Measurements from ENCODE around the gene FAM174B. TPM values are rescaled to one million over a fixed set of nuclear protein-coding genes. Genes with fewer than 3 reads are reported as not detected.

The FAM174B gene
- total and polyA plus RNA-seq, 10 of the 15 experiments (the other 5 are each of a cell fraction or from before 2014, with no cell fraction given), result 0.71 to 15.9 (median 4.2) TPM

DNA sequence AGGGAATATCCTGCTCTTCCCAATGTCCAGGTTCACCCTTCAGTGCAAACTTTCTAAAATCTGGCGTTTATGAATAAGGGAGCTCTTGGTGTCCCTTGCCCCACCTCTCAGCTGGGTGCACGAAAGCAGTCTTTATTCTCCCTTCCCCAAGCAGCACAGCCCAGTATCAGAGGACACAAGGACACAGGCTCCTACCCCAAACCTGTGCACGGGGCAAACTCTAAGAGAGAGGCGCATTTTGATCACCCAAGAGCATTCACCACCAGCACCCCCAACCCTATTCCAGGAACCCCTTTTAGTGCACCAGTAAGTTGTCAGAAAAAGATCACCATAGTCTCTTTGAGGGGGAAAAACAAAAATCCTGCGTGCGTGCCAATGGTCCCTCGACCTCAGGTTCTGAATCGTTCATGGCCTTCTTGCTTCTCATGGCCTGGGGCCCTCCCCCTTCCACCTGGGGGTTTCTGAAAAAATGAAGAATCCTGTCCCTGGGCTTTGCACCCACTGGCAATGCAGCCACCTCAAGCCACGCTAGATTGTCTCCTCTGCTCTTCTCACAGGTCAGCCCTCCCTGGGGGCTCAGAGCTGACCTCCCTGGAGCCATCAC lies 78.9 kb downstream of the FAM174B start:
- BruUV-seq (replicated peaks), result no TSS peak
- POLR2A ChIA-PET, result no interaction called here
- ATAC-seq (no peak), DNase-seq (ENCODE audit: low read depth, low spot score) (no peak), FAIRE-seq (no peak)
- Histone ChIP-seq H4K20me1 (ENCODE audit: control insufficient read depth, insufficient read depth) (no peaks in the 10 kb centered on the region), H3K27ac (ENCODE audit: control insufficient read depth, insufficient read depth) (no peak overlapping the region), H3K9ac (ENCODE audit: control insufficient read depth, insufficient read depth, low read length) (no peak overlapping the region), H3K27me3 (replicated peaks in 1 of 2; ENCODE audit: control insufficient read depth in 2 of 2, insufficient read depth in 2 of 2, low read length in 1 of 2) (peaks cover 0 to 5% of the 10 kb centered on the region in 2 experiments; a peak in 3 of 4 replicates), H3K79me2 (ENCODE audit: control insufficient read depth, insufficient read depth, low read length) (no peaks in the 10 kb centered on the region), H3K9me3 (replicated peaks; ENCODE audit: control insufficient read depth, insufficient read depth, low read length) (no peaks in the 10 kb centered on the region), H2AFZ (ENCODE audit: control insufficient read depth, low read depth, low read length) (no peak overlapping the region), H3K4me3 (no peak overlapping the region), H3K36me3 (ENCODE audit: control insufficient read depth in 2 of 2, insufficient read depth in 2 of 2, low read length in 1 of 2) (no peaks in the 10 kb centered on the region), H3K4me2 (ENCODE audit: control insufficient read depth, insufficient read depth) (no peak overlapping the region), H3K4me1 (ENCODE audit: control insufficient read depth, insufficient read depth, low read length) (no peaks in the 10 kb centered on the region)
- in situ Hi-C loops (cut with MboI), result no loop called here
- TF ChIP-seq LARP7 (IDR thresholded peaks at IDR 0.05) (no peak), CTCF (IDR thresholded peaks at IDR 0.05 in 2 of 3, conservative IDR thresholded peaks at IDR 0.05 in 1 of 3; ENCODE audit: control insufficient read depth in 2 of 3, extremely low read depth in 1 of 3, insufficient read depth in 1 of 3, low read depth in 3 of 3, low read length in 3 of 3) (no peak), NBN (IDR thresholded peaks at IDR 0.05) (no peak), YBX1 (IDR thresholded peaks at IDR 0.05) (no peak), CBX5 (IDR thresholded peaks at IDR 0.05; ENCODE audit: low read depth) (no peak)
- SMC1A ChIA-PET (ENCODE audit: uncharacterized antibody, unreplicated experiment), result no interaction called here
- CTCF ChIA-PET, result no interaction called here
- intact Hi-C loops (cut with micrococcal nuclease; ENCODE audit: unreplicated experiment), result no loop called here
- RAD21 ChIA-PET (ENCODE audit: unreplicated experiment), result no interaction called here
- 44% methylated on average over 9 of the region's 9 CpGs for WGBS (ENCODE audit: insufficient coverage, insufficient replicate concordance, low lambda C conversion rate, missing lambda C conversion rate)

DNA sequence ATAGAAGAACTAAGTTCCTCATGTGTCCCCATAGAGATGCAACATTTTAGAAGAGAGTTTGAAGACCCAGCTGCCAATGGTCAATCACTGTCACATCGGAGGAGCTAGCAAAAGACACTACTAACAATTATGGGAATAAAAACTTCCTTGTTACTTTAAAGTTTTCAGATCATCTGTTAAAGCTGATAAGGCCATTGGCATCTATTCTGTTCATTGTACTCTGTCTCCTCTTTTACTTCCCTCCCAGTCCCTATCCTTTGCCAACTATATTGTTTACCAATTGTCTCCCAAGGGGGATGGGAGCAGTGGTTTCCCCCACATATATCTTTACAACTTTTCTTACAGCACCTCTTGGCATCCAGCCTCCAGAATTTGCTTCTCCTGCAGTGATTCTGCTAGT lies 81.0 kb downstream of the FAM174B start:
- H3K9me3 ChIP-seq (replicated peaks; ENCODE audit: control insufficient read depth, insufficient read depth, low read length), result no peaks in the 10 kb centered on the region
- in situ Hi-C loops (cut with MboI), result no loop called here
- FAIRE-seq (no peak), ATAC-seq (no peak), DNase-seq (ENCODE audit: low read depth, low spot score) (no peak)
- ChIA-PET RAD21 (ENCODE audit: unreplicated experiment) (no interaction called here), SMC1A (ENCODE audit: uncharacterized antibody, unreplicated experiment) (no interaction called here), CTCF (no interaction called here), POLR2A (no interaction called here)
- H3K4me2 ChIP-seq (ENCODE audit: control insufficient read depth, insufficient read depth), result no peak overlapping the region
- H3K36me3 ChIP-seq (ENCODE audit: control insufficient read depth in 2 of 2, insufficient read depth in 2 of 2, low read length in 1 of 2), result no peaks in the 10 kb centered on the region
- intact Hi-C loops (cut with micrococcal nuclease; ENCODE audit: unreplicated experiment), result no loop called here
- no peak overlapping the region for H2AFZ ChIP-seq (ENCODE audit: control insufficient read depth, low read depth, low read length)
- H3K4me3 ChIP-seq, result no peak overlapping the region
- no peak overlapping the region for H3K27ac ChIP-seq (ENCODE audit: control insufficient read depth, insufficient read depth)
- no peaks in the 10 kb centered on the region for H3K79me2 ChIP-seq (ENCODE audit: control insufficient read depth, insufficient read depth, low read length)
- no peaks in the 10 kb centered on the region for H4K20me1 ChIP-seq (ENCODE audit: control insufficient read depth, insufficient read depth)
- BruUV-seq (replicated peaks), result no TSS peak
- 23% methylated on average over 1 of the region's 1 CpG for WGBS (ENCODE audit: insufficient coverage, insufficient replicate concordance, low lambda C conversion rate, missing lambda C conversion rate)
- no peaks in the 10 kb centered on the region for H3K4me1 ChIP-seq (ENCODE audit: control insufficient read depth, insufficient read depth, low read length)
- peaks cover 0 to 5% of the 10 kb centered on the region in 2 experiments; a peak in 3 of 4 replicates for H3K27me3 ChIP-seq (replicated peaks in 1 of 2; ENCODE audit: control insufficient read depth in 2 of 2, insufficient read depth in 2 of 2, low read length in 1 of 2)
- no peak overlapping the region for H3K9ac ChIP-seq (ENCODE audit: control insufficient read depth, insufficient read depth, low read length)
- TF ChIP-seq, protein P1, sequence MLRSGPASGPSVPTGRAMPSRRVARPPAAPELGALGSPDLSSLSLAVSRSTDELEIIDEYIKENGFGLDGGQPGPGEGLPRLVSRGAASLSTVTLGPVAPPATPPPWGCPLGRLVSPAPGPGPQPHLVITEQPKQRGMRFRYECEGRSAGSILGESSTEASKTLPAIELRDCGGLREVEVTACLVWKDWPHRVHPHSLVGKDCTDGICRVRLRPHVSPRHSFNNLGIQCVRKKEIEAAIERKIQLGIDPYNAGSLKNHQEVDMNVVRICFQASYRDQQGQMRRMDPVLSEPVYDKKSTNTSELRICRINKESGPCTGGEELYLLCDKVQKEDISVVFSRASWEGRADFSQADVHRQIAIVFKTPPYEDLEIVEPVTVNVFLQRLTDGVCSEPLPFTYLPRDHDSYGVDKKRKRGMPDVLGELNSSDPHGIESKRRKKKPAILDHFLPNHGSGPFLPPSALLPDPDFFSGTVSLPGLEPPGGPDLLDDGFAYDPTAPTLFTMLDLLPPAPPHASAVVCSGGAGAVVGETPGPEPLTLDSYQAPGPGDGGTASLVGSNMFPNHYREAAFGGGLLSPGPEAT (IDR thresholded peaks at IDR 0.05; ENCODE audit: low read depth), result no peak
- TF ChIP-seq BCLAF1 (IDR thresholded peaks at IDR 0.05) (no peak), EGR1 (IDR thresholded peaks at IDR 0.05; ENCODE audit: borderline replicate concordance in 1 of 2, low read depth in 2 of 2, low read length in 2 of 2) (no peak), CEBPB (IDR thresholded peaks at IDR 0.05; ENCODE audit: borderline replicate concordance in 1 of 2, low read depth in 2 of 2, low read length in 2 of 2) (no peak)
